ENCODE results near the gene GRID1.

- TF ChIP-seq POLR2AphosphoS5 (IDR thresholded peaks at IDR 0.05; ENCODE audit: low read depth, low read length) (no peak), SIN3A (IDR thresholded peaks at IDR 0.05; ENCODE audit: borderline replicate concordance, low read depth, low read length) (no peak), EZH2phosphoT487 (IDR thresholded peaks at IDR 0.05; ENCODE audit: borderline replicate concordance, low read depth) (no peak), MAX (IDR thresholded peaks at IDR 0.05; ENCODE audit: low read depth) (no peak), CHD2 (IDR thresholded peaks at IDR 0.05; ENCODE audit: low read length, partially characterized antibody) (no peak)
- TF ChIP-seq, protein P1, sequence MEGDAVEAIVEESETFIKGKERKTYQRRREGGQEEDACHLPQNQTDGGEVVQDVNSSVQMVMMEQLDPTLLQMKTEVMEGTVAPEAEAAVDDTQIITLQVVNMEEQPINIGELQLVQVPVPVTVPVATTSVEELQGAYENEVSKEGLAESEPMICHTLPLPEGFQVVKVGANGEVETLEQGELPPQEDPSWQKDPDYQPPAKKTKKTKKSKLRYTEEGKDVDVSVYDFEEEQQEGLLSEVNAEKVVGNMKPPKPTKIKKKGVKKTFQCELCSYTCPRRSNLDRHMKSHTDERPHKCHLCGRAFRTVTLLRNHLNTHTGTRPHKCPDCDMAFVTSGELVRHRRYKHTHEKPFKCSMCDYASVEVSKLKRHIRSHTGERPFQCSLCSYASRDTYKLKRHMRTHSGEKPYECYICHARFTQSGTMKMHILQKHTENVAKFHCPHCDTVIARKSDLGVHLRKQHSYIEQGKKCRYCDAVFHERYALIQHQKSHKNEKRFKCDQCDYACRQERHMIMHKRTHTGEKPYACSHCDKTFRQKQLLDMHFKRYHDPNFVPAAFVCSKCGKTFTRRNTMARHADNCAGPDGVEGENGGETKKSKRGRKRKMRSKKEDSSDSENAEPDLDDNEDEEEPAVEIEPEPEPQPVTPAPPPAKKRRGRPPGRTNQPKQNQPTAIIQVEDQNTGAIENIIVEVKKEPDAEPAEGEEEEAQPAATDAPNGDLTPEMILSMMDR (IDR thresholded peaks at IDR 0.05), result no peak
Observed at GRCh38 chr10:86244297-86245014, 122.1 kb downstream of the GRID1 start.
